Regular cardiac myocyte (primary cell): ENCODE data around the gene RBMXL2. TPM values are rescaled to one million over a fixed set of nuclear protein-coding genes. Genes with fewer than 3 reads are reported as not detected.

ENCODE experiments used
- total RNA-seq: library from RNA; depleted of rRNA; stranded (reverse); fragments of >200 nt; gene quantifications from 2 replicates; pipeline ENCODE4 v1.2.3, GENCODE V29; 2014

Gene RBMXL2
- total RNA-seq, result under 0.01 TPM in 1 of 2 replicates, not detected in the other

DNA sequence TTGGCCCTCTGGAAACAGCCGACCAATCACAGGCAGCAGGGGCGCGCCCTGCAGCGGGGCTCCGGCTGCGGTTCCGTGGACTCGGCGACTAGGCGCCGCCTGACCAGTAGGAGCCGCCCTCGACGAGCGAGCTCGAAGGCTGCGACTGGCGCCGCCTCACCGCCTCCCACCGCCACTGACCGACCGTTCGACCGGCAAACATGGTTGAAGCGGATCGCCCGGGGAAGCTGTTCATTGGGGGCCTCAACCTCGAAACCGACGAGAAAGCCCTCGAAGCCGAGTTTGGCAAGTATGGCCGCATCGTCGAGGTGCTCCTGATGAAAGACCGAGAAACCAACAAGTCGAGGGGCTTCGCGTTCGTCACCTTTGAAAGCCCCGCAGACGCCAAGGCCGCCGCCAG, at the start of gene RBMXL2:
RBMXL2 (plus strand) TSS at position 78 of the 400 bp plus-strand sequence; CDS start at position 201, 123 bp downstream.

Other genes starting within 250 kb of the RBMXL2 start
- gene OR10A5, start 243.3 kb upstream of the RBMXL2 start, total RNA-seq, result not detected in 2 replicates
- gene OR10A2, start 225.9 kb upstream of the RBMXL2 start, total RNA-seq, result not detected in 2 replicates
- gene OR10A4, start 212.4 kb upstream of the RBMXL2 start, total RNA-seq, result not detected in 2 replicates
- 0.28 and 0.38 TPM in 2 replicates for gene OR2D2, start 196.5 kb upstream of the RBMXL2 start, total RNA-seq
- not detected in 2 replicates for gene OR2D3, start 168.0 kb upstream of the RBMXL2 start, total RNA-seq
- 6.8 and 7.1 TPM in 2 replicates for gene ZNF215, start 162.6 kb upstream of the RBMXL2 start, total RNA-seq
- 3.1 and 3.9 TPM in 2 replicates for gene ZNF214, start 68.7 kb upstream of the RBMXL2 start, total RNA-seq
- gene NLRP14, start 68.5 kb upstream of the RBMXL2 start, total RNA-seq, result under 0.01 and 0.19 TPM in 2 replicates
- gene SYT9, start 162.9 kb downstream of the RBMXL2 start, total RNA-seq, result under 0.01 TPM in 1 of 2 replicates, not detected in the other